RKO (cell line): Measurements from ENCODE around the gene ERC1.
A peak's percentile ranks its signal among the peaks of the same experiment; 100 is the strongest.

Experiments
- DNase-seq: peaks from one replicate; pipeline ENCODE4 v3.0.0-alpha.2; 2016; ENCODE audit warnings: low spot score

Gene ERC1

DNA sequence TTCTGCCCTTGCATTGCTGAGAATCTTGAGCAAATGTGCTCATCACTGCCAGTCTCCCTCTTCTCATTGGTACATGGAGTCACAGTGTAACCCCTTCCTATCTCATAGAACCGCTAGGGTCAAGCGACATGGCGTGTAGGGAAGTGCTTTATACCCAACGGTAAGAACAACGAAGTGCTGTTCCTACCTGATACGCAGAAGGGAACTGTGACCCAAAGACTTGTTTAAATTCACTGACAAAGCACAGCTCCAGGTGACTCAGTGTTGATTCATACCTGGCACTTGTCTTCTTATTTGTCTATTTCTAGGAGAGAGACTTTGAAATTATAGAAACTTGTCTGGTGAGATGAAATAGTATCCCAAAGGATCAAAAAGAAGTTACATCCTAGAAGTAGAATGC, 549.7 kb downstream of the ERC1 start:
- DNase-seq = peak; percentile 57

DNA sequence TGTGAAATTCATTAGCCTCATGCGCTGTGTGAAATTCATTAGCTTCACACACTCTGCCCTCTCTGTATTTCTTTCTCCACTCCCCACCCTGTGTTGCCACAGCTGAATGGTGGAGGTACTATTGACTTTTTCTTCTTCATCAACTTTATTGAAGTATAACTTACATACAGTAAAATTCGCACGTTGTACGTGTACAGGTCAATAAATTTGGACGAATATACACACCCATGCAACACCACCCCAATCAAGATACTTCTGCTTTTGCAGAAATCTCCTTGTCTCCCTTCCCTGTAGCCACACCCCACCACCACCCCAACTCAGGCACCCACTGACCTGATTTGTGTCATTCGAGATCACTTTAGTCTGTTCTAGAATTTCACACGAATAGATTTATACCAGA, 551.6 kb downstream of the ERC1 start:
- no peak for DNase-seq

DNA sequence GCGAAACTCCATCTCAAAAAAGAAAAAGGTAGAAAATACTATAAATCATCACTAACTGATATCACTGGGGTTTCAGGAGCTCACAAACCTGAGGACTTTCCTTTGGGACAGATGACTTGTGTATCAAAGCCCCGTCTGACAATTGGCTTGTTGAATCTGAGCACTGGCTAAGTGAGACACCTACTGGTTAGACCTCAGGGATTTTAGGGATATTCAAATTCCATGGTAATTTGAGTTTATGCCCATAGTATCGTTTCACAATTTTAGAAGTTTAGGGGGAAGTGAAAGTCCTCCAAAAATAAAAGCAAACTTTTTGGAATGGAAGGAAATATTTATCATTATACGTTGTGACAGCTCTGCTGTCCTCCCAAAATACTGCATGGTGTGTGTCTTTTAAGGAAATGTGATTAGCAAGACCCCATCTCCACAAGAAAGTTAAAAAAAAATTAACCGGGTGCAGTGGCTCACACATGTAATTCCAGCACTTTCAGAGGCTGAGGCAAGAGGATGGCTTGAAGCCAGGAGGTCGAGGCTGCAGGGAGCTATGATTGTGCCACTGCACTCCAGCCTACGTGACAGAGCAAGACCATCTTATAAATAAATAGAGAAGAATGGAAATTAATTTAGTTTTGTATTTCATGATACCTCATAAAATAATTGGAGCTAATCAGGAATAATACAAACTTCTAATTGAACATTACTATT, 554.1 kb downstream of the ERC1 start:
- DNase-seq = peak; percentile 32
